HG03378 (cell line): ENCODE data around the gene SH3GL2.
"Not testable (repeated sequence)": the region's sequence is repeated elsewhere in the genome, so short reads cannot be mapped to it uniquely, and the experiment has no call there.

Experiments
- ATAC-seq: cut with Tn5 transposase; IDR thresholded peaks from one replicate; pipeline ENCODE4 v1.9.1; 2021; ENCODE audit warnings: mild to moderate bottlenecking, moderate library complexity; ENCODE audit not compliant: unreplicated experiment

The SH3GL2 gene

GRCh38 chr9:17742067-17742466, 163.2 kb downstream of the SH3GL2 start:
- ATAC-seq, result no peak

GRCh38 chr9:17744786-17745185, 165.9 kb downstream of the SH3GL2 start:
- no peak for ATAC-seq

GRCh38 chr9:17750269-17750668, 171.4 kb downstream of the SH3GL2 start:
- no peak for ATAC-seq

GRCh38 chr9:17751486-17751885, 172.6 kb downstream of the SH3GL2 start:
- ATAC-seq, result no peak

- ATAC-seq, result no peak
Measured at GRCh38 chr9:17752021-17752420, 173.2 kb downstream of the SH3GL2 start.

- no peak for ATAC-seq
Measured at GRCh38 chr9:17757816-17758215, 178.9 kb downstream of the SH3GL2 start.

- no peak for ATAC-seq
Measured at GRCh38 chr9:17760250-17760649, 181.4 kb downstream of the SH3GL2 start.

- ATAC-seq, result no peak
Measured at GRCh38 chr9:17761984-17762676, 183.3 kb downstream of the SH3GL2 start.

- no peak for ATAC-seq
Measured at GRCh38 chr9:17764306-17764705, 185.4 kb downstream of the SH3GL2 start.

GRCh38 chr9:17765131-17765530, 186.3 kb downstream of the SH3GL2 start:
- not testable (repeated sequence) for ATAC-seq

GRCh38 chr9:17772223-17772622, 193.4 kb downstream of the SH3GL2 start:
- ATAC-seq, result no peak

GRCh38 chr9:17775656-17776055, 196.8 kb downstream of the SH3GL2 start:
- ATAC-seq, result no peak

GRCh38 chr9:17776735-17777134, 197.9 kb downstream of the SH3GL2 start:
- ATAC-seq, result no peak

- ATAC-seq, result no peak
Measured at GRCh38 chr9:17777465-17777864, 198.6 kb downstream of the SH3GL2 start.

GRCh38 chr9:17782430-17783149, 203.7 kb downstream of the SH3GL2 start:
- no peak for ATAC-seq

GRCh38 chr9:17783227-17783626, 204.4 kb downstream of the SH3GL2 start:
- ATAC-seq, result no peak

- no peak for ATAC-seq
Measured at GRCh38 chr9:17789316-17789715, 210.4 kb downstream of the SH3GL2 start.

GRCh38 chr9:17793713-17794622, 215.1 kb downstream of the SH3GL2 start:
- ATAC-seq, result peak; percentile 72

- ATAC-seq, result no peak
Measured at GRCh38 chr9:17795744-17796143, 216.9 kb downstream of the SH3GL2 start.

- ATAC-seq, result no peak
Measured at GRCh38 chr9:17799369-17799768, 220.5 kb downstream of the SH3GL2 start.

- ATAC-seq, result no peak
Measured at GRCh38 chr9:17800418-17800817, 221.6 kb downstream of the SH3GL2 start.
